Body of pancreas (tissue), 4 donors: Measurements from ENCODE around the gene ADAT2.

Source experiments
- CTCF ChIP-seq, 7 experiments: fragments of 450-650 bp in 4 of 7; fragments of 200-600 bp in 3 of 7; sonication (generic) in 3 of 7; IDR thresholded peaks; one replicate each; pipeline ENCODE4 v1.5.1; 2016 to 2019; ENCODE audit warnings: antibody characterized with exemption in 7 of 7
- POLR2A ChIP-seq, 3 donors: fragments of 450-650 bp; IDR thresholded peaks; one replicate each; pipeline ENCODE4 v1.6.1; 2016; ENCODE audit warnings: antibody characterized with exemption in 3 of 3, mild to moderate bottlenecking in 2 of 3

GRCh38 chr6:143429970-143430369 lies 20.5 kb downstream of the ADAT2 start:
- TF ChIP-seq POLR2A (IDR thresholded peaks at IDR 0.05) (no peak), CTCF (IDR thresholded peaks at IDR 0.05) (no peak)
